ENCODE measurements around the gene CDH15.

Gene CDH15

DNA sequence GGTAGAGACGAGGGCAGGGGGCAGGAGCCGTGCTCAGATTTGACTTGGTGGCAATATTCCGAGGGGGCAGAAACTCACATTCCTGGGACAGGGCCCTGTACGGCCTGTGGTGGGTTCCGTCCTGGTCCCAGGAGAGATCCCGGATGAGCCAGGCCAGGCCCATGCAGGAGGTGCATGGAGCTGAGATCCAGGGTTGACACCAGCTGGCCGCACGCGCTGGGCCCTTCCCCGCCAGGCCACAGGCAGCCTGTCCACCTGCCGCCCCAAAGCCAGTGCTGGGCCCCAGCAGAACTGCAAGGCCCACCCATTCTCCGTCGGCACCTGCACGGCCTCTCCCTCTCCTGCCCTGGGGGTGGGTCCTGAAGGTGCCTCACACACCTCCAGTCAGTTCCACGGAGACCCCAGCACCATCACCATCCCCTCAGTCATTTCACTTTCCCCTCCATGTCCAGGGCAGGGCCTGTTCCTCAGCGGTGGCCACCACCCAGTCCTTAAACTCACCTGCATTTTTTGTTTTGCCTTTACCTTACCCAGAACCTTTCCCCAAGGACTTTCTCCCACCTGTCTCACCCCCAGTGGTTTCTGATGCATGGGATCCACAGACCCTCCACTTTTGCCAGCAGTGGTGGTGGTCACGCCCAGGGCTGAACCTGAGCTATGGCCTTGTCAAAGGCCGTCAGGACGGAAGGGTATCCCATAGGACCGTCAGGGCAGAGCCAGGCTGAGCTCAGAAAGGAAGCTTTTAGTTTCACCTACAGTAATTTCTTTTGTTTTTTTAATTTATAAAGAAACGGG lies 25.1 kb upstream of the CDH15 start:
- Histone ChIP-seq H2AFZ (ENCODE audit: low read depth, low read length) (no peak overlapping the region), H3K36me3 (ENCODE audit: insufficient read depth, low read length) (peaks cover 91% of the 10 kb centered on the region), H3K4me2 (ENCODE audit: insufficient read depth, low read length) (no peak overlapping the region), H3K9me3 (ENCODE audit: insufficient read depth, low read length, severe bottlenecking) (peaks cover 20% of the 10 kb centered on the region), H3K9ac (ENCODE audit: low read depth, low read length) (no peak overlapping the region), H4K20me1 (ENCODE audit: insufficient read depth, low read length) (peaks cover 13% of the 10 kb centered on the region; the same call in 1 of the 2 replicates), H3K27ac (ENCODE audit: low read length) (no peak overlapping the region), H3K4me3 (ENCODE audit: low read depth in 1 of 2, low read length in 2 of 2) (no peak overlapping the region), H3K27me3 (ENCODE audit: insufficient read depth, low read length, poor library complexity) (no peaks in the 10 kb centered on the region), H3K4me1 (ENCODE audit: insufficient read depth, low read length) (no peaks in the 10 kb centered on the region), H3K79me2 (ENCODE audit: insufficient read depth, low read length) (no peaks in the 10 kb centered on the region)
- ATAC-seq (ENCODE audit: insufficient read depth, low read depth) (no peak), DNase-seq (no peak)
- no peak for TF ChIP-seq CTCF (IDR thresholded peaks at IDR 0.05; ENCODE audit: borderline replicate concordance, extremely low read depth, low read length, poor library complexity, severe bottlenecking)
- TF ChIP-seq EZH2 (IDR thresholded peaks at IDR 0.05; ENCODE audit: borderline replicate concordance, low read depth, low read length, severe bottlenecking), result no peak

DNA sequence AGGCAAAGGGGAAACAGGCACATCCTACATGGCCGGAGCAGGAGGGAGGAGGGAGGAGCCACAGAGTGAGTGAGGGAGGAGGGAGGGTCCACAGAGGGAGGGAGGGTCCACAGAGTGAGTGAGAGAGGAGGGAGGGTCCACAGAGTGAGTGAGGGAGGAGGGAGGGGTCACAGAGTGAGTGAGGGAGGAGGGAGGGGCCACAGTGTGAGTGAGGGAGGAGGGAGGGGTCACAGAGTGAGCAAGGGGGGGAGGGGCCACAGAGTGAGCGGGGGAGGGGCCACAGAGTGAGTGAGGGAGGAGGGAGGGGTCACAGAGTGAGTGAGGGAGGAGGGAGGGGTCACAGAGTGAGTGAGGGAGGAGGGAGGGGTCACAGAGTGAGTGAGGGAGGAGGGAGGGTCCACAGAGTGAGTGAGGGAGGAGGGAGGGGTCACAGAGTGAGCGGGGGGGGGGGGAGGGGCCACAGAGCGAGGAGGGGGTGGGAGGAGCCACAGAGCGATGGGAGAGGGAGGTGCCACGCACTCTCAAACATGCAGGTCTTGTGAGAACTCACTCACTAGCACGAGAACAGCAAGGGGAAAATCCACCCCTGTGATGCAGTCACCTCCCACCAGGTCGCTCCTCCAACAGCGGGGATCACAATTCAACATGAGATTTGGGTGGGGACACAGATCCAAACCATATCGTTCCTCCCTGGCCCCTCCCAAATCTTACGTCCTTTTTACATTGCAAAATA lies 24.3 kb upstream of the CDH15 start:
- ATAC-seq (ENCODE audit: insufficient read depth, low read depth), result no peak
- Histone ChIP-seq H3K27ac (ENCODE audit: low read length) (no peak overlapping the region), H4K20me1 (ENCODE audit: insufficient read depth, low read length) (peaks cover 10% of the 10 kb centered on the region; the same call in 1 of the 2 replicates), H2AFZ (ENCODE audit: low read depth, low read length) (no peak overlapping the region), H3K4me3 (ENCODE audit: low read depth in 1 of 2, low read length in 2 of 2) (no peak overlapping the region), H3K4me2 (ENCODE audit: insufficient read depth, low read length) (no peak overlapping the region), H3K9me3 (ENCODE audit: insufficient read depth, low read length, severe bottlenecking) (peaks cover 20% of the 10 kb centered on the region), H3K27me3 (ENCODE audit: insufficient read depth, low read length, poor library complexity) (no peaks in the 10 kb centered on the region), H3K9ac (ENCODE audit: low read depth, low read length) (no peak overlapping the region), H3K79me2 (ENCODE audit: insufficient read depth, low read length) (no peaks in the 10 kb centered on the region), H3K36me3 (ENCODE audit: insufficient read depth, low read length) (peaks cover 83% of the 10 kb centered on the region), H3K4me1 (ENCODE audit: insufficient read depth, low read length) (no peaks in the 10 kb centered on the region)
- DNase-seq, result no peak
- no peak for TF ChIP-seq EZH2 (IDR thresholded peaks at IDR 0.05; ENCODE audit: borderline replicate concordance, low read depth, low read length, severe bottlenecking)
- TF ChIP-seq CTCF (IDR thresholded peaks at IDR 0.05; ENCODE audit: borderline replicate concordance, extremely low read depth, low read length, poor library complexity, severe bottlenecking), result no peak

DNA sequence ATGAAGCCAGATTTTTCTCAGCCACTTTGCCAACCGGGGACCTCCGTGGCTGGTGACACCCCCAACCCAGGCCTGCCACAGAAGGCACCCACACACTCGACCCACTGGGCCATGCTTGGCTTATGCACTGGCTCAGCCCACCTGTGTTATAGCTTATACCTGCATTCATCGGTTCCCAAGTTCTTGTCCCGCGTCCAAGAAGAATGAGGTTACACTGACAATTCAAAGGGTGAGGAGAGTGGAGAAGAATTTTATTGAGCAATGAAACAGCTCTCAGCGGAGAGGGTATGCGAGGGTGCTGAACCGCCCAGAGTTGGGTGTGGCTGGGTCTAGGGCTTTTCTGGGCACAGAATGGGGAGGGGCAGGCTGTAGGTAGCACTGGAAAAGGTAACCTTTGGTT lies 22.2 kb upstream of the CDH15 start:
- H3K36me3 ChIP-seq (ENCODE audit: insufficient read depth, low read length), result peaks cover 63% of the 10 kb centered on the region
- H3K79me2 ChIP-seq (ENCODE audit: insufficient read depth, low read length), result no peaks in the 10 kb centered on the region
- H3K9me3 ChIP-seq (ENCODE audit: insufficient read depth, low read length, severe bottlenecking), result peaks cover 20% of the 10 kb centered on the region
- H3K4me2 ChIP-seq (ENCODE audit: insufficient read depth, low read length), result no peak overlapping the region
- no peaks in the 10 kb centered on the region for H3K27me3 ChIP-seq (ENCODE audit: insufficient read depth, low read length, poor library complexity)
- H3K27ac ChIP-seq (ENCODE audit: low read length), result no peak overlapping the region
- H3K9ac ChIP-seq (ENCODE audit: low read depth, low read length), result no peak overlapping the region
- no peaks in the 10 kb centered on the region for H3K4me1 ChIP-seq (ENCODE audit: insufficient read depth, low read length)
- H3K4me3 ChIP-seq (ENCODE audit: low read depth in 1 of 2, low read length in 2 of 2), result no peak overlapping the region
- no peak for ATAC-seq (ENCODE audit: insufficient read depth, low read depth)
- TF ChIP-seq EZH2 (IDR thresholded peaks at IDR 0.05; ENCODE audit: borderline replicate concordance, low read depth, low read length, severe bottlenecking) (no peak), CTCF (IDR thresholded peaks at IDR 0.05; ENCODE audit: borderline replicate concordance, extremely low read depth, low read length, poor library complexity, severe bottlenecking) (no peak)
- H2AFZ ChIP-seq (ENCODE audit: low read depth, low read length), result no peak overlapping the region
- no peaks in the 10 kb centered on the region for H4K20me1 ChIP-seq (ENCODE audit: insufficient read depth, low read length)
- DNase-seq, result no peak
